ENCODE measurements around the gene TAS2R9.

TAS2R9 gene, protein sequence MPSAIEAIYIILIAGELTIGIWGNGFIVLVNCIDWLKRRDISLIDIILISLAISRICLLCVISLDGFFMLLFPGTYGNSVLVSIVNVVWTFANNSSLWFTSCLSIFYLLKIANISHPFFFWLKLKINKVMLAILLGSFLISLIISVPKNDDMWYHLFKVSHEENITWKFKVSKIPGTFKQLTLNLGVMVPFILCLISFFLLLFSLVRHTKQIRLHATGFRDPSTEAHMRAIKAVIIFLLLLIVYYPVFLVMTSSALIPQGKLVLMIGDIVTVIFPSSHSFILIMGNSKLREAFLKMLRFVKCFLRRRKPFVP

DNA sequence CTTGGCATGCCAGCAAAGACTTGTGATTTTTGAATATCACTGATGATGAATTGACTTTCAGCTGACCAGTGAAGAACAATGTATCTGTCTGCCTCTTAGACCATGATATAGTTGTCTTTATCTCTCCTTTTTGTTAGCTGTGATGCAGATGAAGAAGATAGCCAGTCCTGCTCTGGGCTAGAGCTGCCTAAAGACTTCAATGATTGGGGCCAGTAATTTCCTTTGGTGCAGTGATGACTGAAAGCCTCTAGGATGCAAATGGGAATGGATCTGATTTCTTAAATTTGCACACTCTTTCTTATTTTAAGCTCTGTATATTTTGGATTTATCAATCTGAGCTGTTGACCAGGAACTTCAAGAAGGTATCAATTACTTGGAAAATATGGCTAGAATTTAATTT lies at the start of gene TAS2R9:
Gene TAS2R9, minus strand, starts transcription at position 101 of the 400 bp plus-strand sequence. Its CDS starts 93 bp downstream, at position 8.
- H3K27ac ChIP-seq (ENCODE audit: low read depth, low read length): no peak within 1 kb of the TSS
- H3K4me3 ChIP-seq (ENCODE audit: low read depth in 1 of 2, low read length in 2 of 2): no peak within 1 kb of the TSS
- H3K4me1 ChIP-seq (ENCODE audit: control insufficient read depth in 1 of 2, insufficient read depth in 2 of 2, low read length in 2 of 2): no peaks in the 10 kb centered on the region
- no peaks in the 10 kb centered on the region for H3K27me3 ChIP-seq (ENCODE audit: control insufficient read depth in 1 of 2, insufficient read depth in 2 of 2, low read length in 2 of 2)
- no peaks in the 10 kb centered on the region for H3K36me3 ChIP-seq (ENCODE audit: control insufficient read depth in 1 of 2, insufficient read depth in 2 of 2, low read length in 2 of 2)
- no peaks in the 10 kb centered on the region for H3K9me3 ChIP-seq (ENCODE audit: control insufficient read depth in 1 of 2, low read length in 2 of 2)
- no peak within 1 kb of the TSS for H3K9ac ChIP-seq (ENCODE audit: low read depth in 1 of 2, low read length in 2 of 2)

DNA sequence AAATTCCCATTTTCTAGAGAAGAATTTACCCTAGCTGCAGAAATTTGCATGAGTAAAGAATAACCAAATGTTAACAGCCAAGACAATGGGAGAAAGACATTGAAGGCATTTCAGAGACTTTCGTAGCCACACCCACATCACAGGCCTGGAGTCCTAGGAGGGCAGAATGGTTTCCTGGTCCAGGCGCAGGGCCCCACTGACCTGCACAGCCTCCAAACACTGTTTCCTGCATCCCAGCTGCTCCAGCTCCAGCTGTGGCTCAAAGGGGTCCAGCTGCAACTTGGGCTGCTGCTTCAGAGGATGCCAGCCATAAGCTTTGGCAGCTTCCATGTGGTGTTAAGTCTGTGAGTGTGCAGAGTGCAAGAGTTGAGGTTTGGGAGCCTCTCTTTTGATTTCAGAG lies 45.8 kb upstream of the TAS2R9 start:
- Histone ChIP-seq H3K27ac (ENCODE audit: low read depth, low read length) (no peak overlapping the region), H3K9ac (ENCODE audit: low read depth in 1 of 2, low read length in 2 of 2) (no peak overlapping the region), H3K9me3 (ENCODE audit: control insufficient read depth in 1 of 2, low read length in 2 of 2) (peaks cover 8 to 16% of the 10 kb centered on the region in 2 donors), H3K27me3 (ENCODE audit: control insufficient read depth in 1 of 2, insufficient read depth in 2 of 2, low read length in 2 of 2) (no peaks in the 10 kb centered on the region), H3K4me1 (ENCODE audit: control insufficient read depth in 1 of 2, insufficient read depth in 2 of 2, low read length in 2 of 2) (no peaks in the 10 kb centered on the region), H3K4me3 (ENCODE audit: low read depth in 1 of 2, low read length in 2 of 2) (no peak overlapping the region), H3K36me3 (ENCODE audit: control insufficient read depth in 1 of 2, insufficient read depth in 2 of 2, low read length in 2 of 2) (peaks cover 0 to 11% of the 10 kb centered on the region in 2 donors)

DNA sequence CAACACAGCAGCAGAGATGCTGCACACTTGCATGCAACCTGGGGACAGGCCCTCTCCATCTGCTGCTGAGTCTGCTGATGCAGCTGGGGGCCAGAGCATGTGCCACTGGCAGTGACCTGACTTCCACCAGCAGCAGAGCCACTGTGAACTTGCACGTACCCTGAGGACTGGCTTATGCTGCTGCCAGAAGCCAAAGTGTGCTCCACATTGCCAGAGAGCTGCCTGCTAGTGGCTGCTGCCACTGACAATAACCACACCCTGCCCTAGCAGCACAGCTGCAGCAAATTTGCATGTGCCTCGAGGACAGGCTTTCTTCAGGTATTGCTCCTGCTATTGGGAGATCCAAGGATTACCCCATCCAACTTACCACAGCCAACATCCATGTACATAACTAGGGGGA lies 43.8 kb upstream of the TAS2R9 start:
- Histone ChIP-seq H3K27me3 (ENCODE audit: control insufficient read depth in 1 of 2, insufficient read depth in 2 of 2, low read length in 2 of 2) (no peaks in the 10 kb centered on the region), H3K9me3 (ENCODE audit: control insufficient read depth in 1 of 2, low read length in 2 of 2) (peaks cover 8 to 16% of the 10 kb centered on the region in 2 donors), H3K9ac (ENCODE audit: low read depth in 1 of 2, low read length in 2 of 2) (no peak overlapping the region), H3K36me3 (ENCODE audit: control insufficient read depth in 1 of 2, insufficient read depth in 2 of 2, low read length in 2 of 2) (peaks cover 0 to 9% of the 10 kb centered on the region in 2 donors), H3K4me3 (ENCODE audit: low read depth in 1 of 2, low read length in 2 of 2) (no peak overlapping the region), H3K27ac (ENCODE audit: low read depth, low read length) (no peak overlapping the region), H3K4me1 (ENCODE audit: control insufficient read depth in 1 of 2, insufficient read depth in 2 of 2, low read length in 2 of 2) (no peaks in the 10 kb centered on the region)

DNA sequence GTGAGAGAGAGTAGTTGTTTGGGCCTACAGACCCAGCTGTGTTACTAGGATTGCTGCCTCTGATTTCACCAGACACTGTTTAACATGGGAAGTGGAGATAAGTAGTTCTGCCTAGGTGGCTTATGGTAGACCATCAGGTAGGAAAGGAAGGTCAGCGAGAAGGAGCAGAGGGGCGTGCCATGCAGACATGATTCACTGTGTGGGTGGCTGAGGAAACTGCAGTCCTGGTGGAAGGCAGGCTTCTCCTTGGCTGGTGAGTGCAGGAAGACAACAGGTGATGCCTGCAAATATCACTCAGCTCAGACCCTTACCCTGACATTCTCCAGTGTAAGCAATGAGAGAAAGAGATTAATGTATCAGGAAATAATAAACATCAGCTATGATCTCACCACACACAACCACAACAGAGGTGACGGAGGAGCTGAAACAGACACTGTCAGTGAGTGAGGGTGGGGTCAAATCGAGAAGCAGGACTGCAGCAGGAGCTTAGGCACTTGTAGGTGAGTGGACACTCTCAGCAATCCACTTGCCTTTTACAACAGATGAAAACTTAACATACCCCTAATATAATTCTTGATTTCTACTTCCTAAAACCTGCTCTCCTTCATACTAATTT lies 41.4 kb upstream of the TAS2R9 start:
- no peak overlapping the region for H3K9ac ChIP-seq (ENCODE audit: low read depth in 1 of 2, low read length in 2 of 2)
- no peaks in the 10 kb centered on the region for H3K27me3 ChIP-seq (ENCODE audit: control insufficient read depth in 1 of 2, insufficient read depth in 2 of 2, low read length in 2 of 2)
- H3K4me1 ChIP-seq (ENCODE audit: control insufficient read depth in 1 of 2, insufficient read depth in 2 of 2, low read length in 2 of 2): no peaks in the 10 kb centered on the region
- H3K9me3 ChIP-seq (ENCODE audit: control insufficient read depth in 1 of 2, low read length in 2 of 2): peaks cover 7 to 8% of the 10 kb centered on the region in 2 donors
- H3K27ac ChIP-seq (ENCODE audit: low read depth, low read length): no peak overlapping the region
- no peak overlapping the region for H3K4me3 ChIP-seq (ENCODE audit: low read depth in 1 of 2, low read length in 2 of 2)
- H3K36me3 ChIP-seq (ENCODE audit: control insufficient read depth in 1 of 2, insufficient read depth in 2 of 2, low read length in 2 of 2): peaks cover 0 to 4% of the 10 kb centered on the region in 2 donors

DNA sequence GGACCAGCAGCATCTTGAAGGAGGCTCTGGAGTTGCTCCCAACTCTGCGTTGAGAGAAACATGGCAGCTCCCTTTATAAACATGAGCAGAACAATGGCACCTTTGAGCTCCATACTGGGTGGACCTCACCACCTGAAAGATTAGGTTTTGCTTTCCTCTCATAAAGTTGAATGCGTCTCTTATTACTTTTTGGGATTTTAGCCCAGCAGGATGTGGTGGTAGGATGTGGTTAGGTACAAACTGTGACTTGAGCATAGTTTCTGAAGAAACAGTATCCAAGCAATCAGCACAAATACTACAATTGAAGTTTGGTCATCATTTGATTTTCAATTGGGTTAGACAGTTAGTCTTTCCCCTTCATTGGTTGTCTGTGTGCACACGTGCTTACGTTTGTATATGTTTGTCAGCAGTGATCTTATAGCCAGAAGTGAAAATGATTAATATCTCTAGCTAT lies 39.5 kb upstream of the TAS2R9 start, which contains the start of gene PRR4:
Gene PRR4, minus strand, starts transcription at position 51 of the 454 bp plus-strand sequence. Its CDS starts 38 bp downstream, at position 13.
- Histone ChIP-seq H3K4me3 (ENCODE audit: low read depth in 1 of 2, low read length in 2 of 2) (no peak within 1 kb of the TSS), H3K4me1 (ENCODE audit: control insufficient read depth in 1 of 2, insufficient read depth in 2 of 2, low read length in 2 of 2) (no peaks in the 10 kb centered on the region), H3K27ac (ENCODE audit: low read depth, low read length) (no peak within 1 kb of the TSS), H3K9ac (ENCODE audit: low read depth in 1 of 2, low read length in 2 of 2) (no peak within 1 kb of the TSS), H3K9me3 (ENCODE audit: control insufficient read depth in 1 of 2, low read length in 2 of 2) (no peaks in the 10 kb centered on the region), H3K36me3 (ENCODE audit: control insufficient read depth in 1 of 2, insufficient read depth in 2 of 2, low read length in 2 of 2) (peaks cover 0 to 4% of the 10 kb centered on the region in 2 donors), H3K27me3 (ENCODE audit: control insufficient read depth in 1 of 2, insufficient read depth in 2 of 2, low read length in 2 of 2) (no peaks in the 10 kb centered on the region)

DNA sequence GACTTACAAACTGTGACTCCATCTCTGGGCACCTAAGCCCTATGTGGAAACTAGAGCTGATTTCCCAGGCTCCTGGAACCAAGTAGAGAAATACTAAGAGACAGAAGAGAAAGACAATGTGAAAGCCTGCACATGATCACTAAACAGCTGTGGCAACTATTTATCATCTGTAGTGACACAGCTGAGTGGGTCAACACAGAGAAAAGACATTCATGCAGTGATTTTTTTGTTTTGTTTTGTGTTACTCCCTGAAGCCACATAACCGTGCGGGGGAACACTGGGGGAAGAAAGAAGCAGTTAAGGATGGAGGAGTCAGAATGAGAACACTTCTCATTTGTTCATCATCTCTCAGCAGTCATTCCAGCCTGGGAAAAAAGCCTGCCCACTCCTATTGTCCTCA lies 37.8 kb upstream of the TAS2R9 start:
- no peaks in the 10 kb centered on the region for H3K27me3 ChIP-seq (ENCODE audit: control insufficient read depth in 1 of 2, insufficient read depth in 2 of 2, low read length in 2 of 2)
- H3K27ac ChIP-seq (ENCODE audit: low read depth, low read length): no peak overlapping the region
- no peaks in the 10 kb centered on the region for H3K4me1 ChIP-seq (ENCODE audit: control insufficient read depth in 1 of 2, insufficient read depth in 2 of 2, low read length in 2 of 2)
- no peaks in the 10 kb centered on the region for H3K9me3 ChIP-seq (ENCODE audit: control insufficient read depth in 1 of 2, low read length in 2 of 2)
- no peak overlapping the region for H3K9ac ChIP-seq (ENCODE audit: low read depth in 1 of 2, low read length in 2 of 2)
- no peak overlapping the region for H3K4me3 ChIP-seq (ENCODE audit: low read depth in 1 of 2, low read length in 2 of 2)
- peaks cover 0 to 4% of the 10 kb centered on the region in 2 donors for H3K36me3 ChIP-seq (ENCODE audit: control insufficient read depth in 1 of 2, insufficient read depth in 2 of 2, low read length in 2 of 2)

DNA sequence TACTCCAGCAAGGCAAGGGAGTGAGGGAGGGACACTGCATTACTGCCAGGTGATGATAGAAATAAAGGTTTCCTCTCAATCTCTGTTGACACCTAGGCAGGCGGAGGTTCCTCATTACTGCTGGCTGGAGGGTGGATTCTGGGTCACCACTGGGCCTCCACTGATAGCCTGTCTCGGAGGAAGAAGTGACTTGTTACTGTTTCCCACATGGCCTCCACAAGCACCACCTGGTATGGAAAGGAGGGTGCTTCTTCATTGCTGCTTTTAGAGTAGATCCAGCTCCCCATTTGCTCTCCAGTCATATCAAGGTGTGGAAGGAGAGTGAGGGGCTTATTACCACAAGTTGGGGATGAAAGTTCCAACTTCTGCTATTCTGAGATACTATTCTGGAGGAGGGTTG lies 32.9 kb upstream of the TAS2R9 start:
- Histone ChIP-seq H3K9me3 (ENCODE audit: control insufficient read depth in 1 of 2, low read length in 2 of 2) (no peaks in the 10 kb centered on the region), H3K9ac (ENCODE audit: low read depth in 1 of 2, low read length in 2 of 2) (no peak overlapping the region), H3K36me3 (ENCODE audit: control insufficient read depth in 1 of 2, insufficient read depth in 2 of 2, low read length in 2 of 2) (no peaks in the 10 kb centered on the region)

DNA sequence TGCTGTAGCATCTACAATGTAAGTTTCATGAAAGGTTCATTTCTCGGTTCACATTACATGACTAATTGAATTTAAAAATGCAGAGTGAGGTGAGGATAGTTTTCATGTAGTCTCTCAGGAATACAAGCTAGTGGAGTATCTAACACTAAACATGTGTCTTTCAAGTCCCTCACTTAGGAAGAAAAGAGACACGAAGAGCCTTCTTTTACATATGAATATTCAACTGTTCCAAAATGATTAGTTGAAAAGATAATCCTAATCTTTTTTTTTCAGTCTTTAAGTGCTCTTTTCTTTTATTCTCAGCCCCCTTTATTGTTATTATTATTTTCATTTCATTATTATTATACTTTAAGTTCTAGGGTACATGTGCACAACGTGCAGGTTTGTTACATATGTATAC lies 28.5 kb upstream of the TAS2R9 start:
- Histone ChIP-seq H3K4me3 (ENCODE audit: low read depth in 1 of 2, low read length in 2 of 2) (no peak overlapping the region), H3K36me3 (ENCODE audit: control insufficient read depth in 1 of 2, insufficient read depth in 2 of 2, low read length in 2 of 2) (no peaks in the 10 kb centered on the region), H3K9me3 (ENCODE audit: control insufficient read depth in 1 of 2, low read length in 2 of 2) (peaks cover 0 to 3% of the 10 kb centered on the region in 2 donors), H3K27me3 (ENCODE audit: control insufficient read depth in 1 of 2, insufficient read depth in 2 of 2, low read length in 2 of 2) (no peaks in the 10 kb centered on the region), H3K4me1 (ENCODE audit: control insufficient read depth in 1 of 2, insufficient read depth in 2 of 2, low read length in 2 of 2) (no peaks in the 10 kb centered on the region), H3K9ac (ENCODE audit: low read depth in 1 of 2, low read length in 2 of 2) (no peak overlapping the region), H3K27ac (ENCODE audit: low read depth, low read length) (no peak overlapping the region)

More for the DNA sequence above, 32.9 kb upstream of the TAS2R9 start:
- Histone ChIP-seq H3K4me3 (ENCODE audit: low read depth in 1 of 2, low read length in 2 of 2) (no peak overlapping the region), H3K27ac (ENCODE audit: low read depth, low read length) (no peak overlapping the region), H3K4me1 (ENCODE audit: control insufficient read depth in 1 of 2, insufficient read depth in 2 of 2, low read length in 2 of 2) (no peaks in the 10 kb centered on the region), H3K27me3 (ENCODE audit: control insufficient read depth in 1 of 2, insufficient read depth in 2 of 2, low read length in 2 of 2) (no peaks in the 10 kb centered on the region)

DNA sequence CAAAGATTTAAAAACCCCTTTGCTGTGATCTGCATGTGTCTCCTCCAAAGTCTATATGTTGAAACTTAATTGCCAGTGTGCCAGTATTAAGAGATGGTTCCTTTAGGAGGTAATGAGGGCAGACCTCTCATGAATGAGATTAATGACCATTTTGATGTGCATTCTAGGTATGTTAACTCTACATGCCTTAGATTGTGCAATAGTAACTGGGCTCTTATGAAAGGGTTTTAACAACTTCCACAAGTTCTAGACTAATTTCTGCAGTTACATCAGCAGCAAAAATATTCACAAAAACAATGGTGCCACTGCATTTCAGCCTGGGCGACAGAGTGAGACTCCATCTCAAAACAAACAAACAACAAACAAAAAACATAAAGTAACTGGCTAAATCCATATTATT lies 20.0 kb upstream of the TAS2R9 start:
- Histone ChIP-seq H3K4me3 (ENCODE audit: low read depth in 1 of 2, low read length in 2 of 2) (no peak overlapping the region), H3K9ac (ENCODE audit: low read depth in 1 of 2, low read length in 2 of 2) (no peak overlapping the region)

DNA sequence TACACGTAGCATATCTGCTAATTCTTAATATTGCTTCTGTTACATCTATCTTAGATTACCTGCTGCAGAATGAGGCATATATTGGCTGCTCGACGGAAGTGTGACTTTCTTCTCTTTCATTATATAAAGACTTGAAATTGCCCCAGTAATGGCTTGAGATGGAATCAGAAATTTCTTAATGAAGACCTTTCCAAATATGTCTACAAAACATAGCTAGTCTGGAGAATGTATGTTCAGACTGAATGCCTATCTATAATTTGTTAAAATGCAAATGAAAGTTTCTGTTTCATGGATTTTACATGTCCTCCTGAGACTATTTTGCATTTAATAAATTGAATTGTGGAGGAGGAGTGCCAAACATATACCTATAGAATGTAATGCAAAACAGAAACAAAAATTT lies 16.3 kb upstream of the TAS2R9 start, which contains the start of gene TAS2R10:
Gene TAS2R10, minus strand, starts transcription at position 101 of the 400 bp plus-strand sequence. Its CDS starts 89 bp downstream, at position 12.
- no peaks in the 10 kb centered on the region for H3K4me1 ChIP-seq (ENCODE audit: control insufficient read depth in 1 of 2, insufficient read depth in 2 of 2, low read length in 2 of 2)
- no peaks in the 10 kb centered on the region for H3K27me3 ChIP-seq (ENCODE audit: control insufficient read depth in 1 of 2, insufficient read depth in 2 of 2, low read length in 2 of 2)
- no peak within 1 kb of the TSS for H3K4me3 ChIP-seq (ENCODE audit: low read depth in 1 of 2, low read length in 2 of 2)
- H3K9me3 ChIP-seq (ENCODE audit: control insufficient read depth in 1 of 2, low read length in 2 of 2): no peaks in the 10 kb centered on the region
- no peak within 1 kb of the TSS for H3K27ac ChIP-seq (ENCODE audit: low read depth, low read length)
- no peaks in the 10 kb centered on the region for H3K36me3 ChIP-seq (ENCODE audit: control insufficient read depth in 1 of 2, insufficient read depth in 2 of 2, low read length in 2 of 2)
- no peak within 1 kb of the TSS for H3K9ac ChIP-seq (ENCODE audit: low read depth in 1 of 2, low read length in 2 of 2)

More for the DNA sequence above, 20.0 kb upstream of the TAS2R9 start:
- Histone ChIP-seq H3K9me3 (ENCODE audit: control insufficient read depth in 1 of 2, low read length in 2 of 2) (no peaks in the 10 kb centered on the region), H3K27ac (ENCODE audit: low read depth, low read length) (no peak overlapping the region), H3K4me1 (ENCODE audit: control insufficient read depth in 1 of 2, insufficient read depth in 2 of 2, low read length in 2 of 2) (no peaks in the 10 kb centered on the region), H3K27me3 (ENCODE audit: control insufficient read depth in 1 of 2, insufficient read depth in 2 of 2, low read length in 2 of 2) (no peaks in the 10 kb centered on the region), H3K36me3 (ENCODE audit: control insufficient read depth in 1 of 2, insufficient read depth in 2 of 2, low read length in 2 of 2) (no peaks in the 10 kb centered on the region)
